Stimulated activated CD4-positive, alpha-beta T cell treated with anti-CD3 and anti-CD28 coated beads, TNF-alpha, amount 100 ng/mL, for 24 hours (primary cell): ENCODE data around the gene GALNT16.

Experiments used
- DNase-seq, 3 experiments: peaks; one replicate each; pipeline ENCODE4 v3.0.0-alpha.2; 2020; ENCODE audit warnings: low read depth in 3 of 3

GALNT16 gene

GRCh38 chr14:69317102-69317755, 57.3 kb downstream of the GALNT16 start:
- DNase-seq: no peak

- no peak for DNase-seq
Observed at GRCh38 chr14:69317780-69318179, 57.8 kb downstream of the GALNT16 start.

- no peak for DNase-seq
Observed at GRCh38 chr14:69318241-69318640, 58.3 kb downstream of the GALNT16 start.

GRCh38 chr14:69318901-69319475, 59.0 kb downstream of the GALNT16 start:
- no peak for DNase-seq

GRCh38 chr14:69319911-69320310, 60.0 kb downstream of the GALNT16 start:
- no peak for DNase-seq

GRCh38 chr14:69320581-69321365, 60.8 kb downstream of the GALNT16 start:
- no peak for DNase-seq

GRCh38 chr14:69321601-69322330, 61.8 kb downstream of the GALNT16 start:
- DNase-seq: no peak

- DNase-seq: no peak
Observed at GRCh38 chr14:69323266-69323998, 63.5 kb downstream of the GALNT16 start.

- no peak for DNase-seq
Observed at GRCh38 chr14:69323999-69324282, 64.0 kb downstream of the GALNT16 start.

GRCh38 chr14:69324341-69324931, 64.5 kb downstream of the GALNT16 start:
- DNase-seq: no peak

- no peak for DNase-seq
Observed at GRCh38 chr14:69325086-69325485, 65.1 kb downstream of the GALNT16 start.

- DNase-seq: no peak
Observed at GRCh38 chr14:69325646-69326265, 65.8 kb downstream of the GALNT16 start.

- DNase-seq: no peak
Observed at GRCh38 chr14:69326611-69327010, 66.7 kb downstream of the GALNT16 start.

GRCh38 chr14:69327507-69327906, 67.5 kb downstream of the GALNT16 start:
- no peak for DNase-seq

- DNase-seq: no peak
Observed at GRCh38 chr14:69328317-69328716, 68.4 kb downstream of the GALNT16 start.

GRCh38 chr14:69328765-69329164, 68.8 kb downstream of the GALNT16 start:
- DNase-seq: no peak

- DNase-seq: no peak
Observed at GRCh38 chr14:69331206-69331605, 71.2 kb downstream of the GALNT16 start.

- DNase-seq: no peak
Observed at GRCh38 chr14:69332782-69333395, 72.9 kb downstream of the GALNT16 start.

GRCh38 chr14:69333791-69334337, 73.9 kb downstream of the GALNT16 start:
- no peak for DNase-seq

- DNase-seq: no peak
Observed at GRCh38 chr14:69334576-69334975, 74.6 kb downstream of the GALNT16 start.
